ENCODE results near the gene APC2.

GRCh38 chr19:1483131-1483978, 33.4 kb downstream of the APC2 start:
- TF ChIP-seq POLR2AphosphoS5 (IDR thresholded peaks at IDR 0.05; ENCODE audit: low read depth, low read length) (no peak), CTCF (IDR thresholded peaks at IDR 0.05) (no peak), SIN3A (IDR thresholded peaks at IDR 0.05; ENCODE audit: borderline replicate concordance, insufficient read depth, low read depth, low read length) (no peak)
- TF ChIP-seq, protein P1, sequence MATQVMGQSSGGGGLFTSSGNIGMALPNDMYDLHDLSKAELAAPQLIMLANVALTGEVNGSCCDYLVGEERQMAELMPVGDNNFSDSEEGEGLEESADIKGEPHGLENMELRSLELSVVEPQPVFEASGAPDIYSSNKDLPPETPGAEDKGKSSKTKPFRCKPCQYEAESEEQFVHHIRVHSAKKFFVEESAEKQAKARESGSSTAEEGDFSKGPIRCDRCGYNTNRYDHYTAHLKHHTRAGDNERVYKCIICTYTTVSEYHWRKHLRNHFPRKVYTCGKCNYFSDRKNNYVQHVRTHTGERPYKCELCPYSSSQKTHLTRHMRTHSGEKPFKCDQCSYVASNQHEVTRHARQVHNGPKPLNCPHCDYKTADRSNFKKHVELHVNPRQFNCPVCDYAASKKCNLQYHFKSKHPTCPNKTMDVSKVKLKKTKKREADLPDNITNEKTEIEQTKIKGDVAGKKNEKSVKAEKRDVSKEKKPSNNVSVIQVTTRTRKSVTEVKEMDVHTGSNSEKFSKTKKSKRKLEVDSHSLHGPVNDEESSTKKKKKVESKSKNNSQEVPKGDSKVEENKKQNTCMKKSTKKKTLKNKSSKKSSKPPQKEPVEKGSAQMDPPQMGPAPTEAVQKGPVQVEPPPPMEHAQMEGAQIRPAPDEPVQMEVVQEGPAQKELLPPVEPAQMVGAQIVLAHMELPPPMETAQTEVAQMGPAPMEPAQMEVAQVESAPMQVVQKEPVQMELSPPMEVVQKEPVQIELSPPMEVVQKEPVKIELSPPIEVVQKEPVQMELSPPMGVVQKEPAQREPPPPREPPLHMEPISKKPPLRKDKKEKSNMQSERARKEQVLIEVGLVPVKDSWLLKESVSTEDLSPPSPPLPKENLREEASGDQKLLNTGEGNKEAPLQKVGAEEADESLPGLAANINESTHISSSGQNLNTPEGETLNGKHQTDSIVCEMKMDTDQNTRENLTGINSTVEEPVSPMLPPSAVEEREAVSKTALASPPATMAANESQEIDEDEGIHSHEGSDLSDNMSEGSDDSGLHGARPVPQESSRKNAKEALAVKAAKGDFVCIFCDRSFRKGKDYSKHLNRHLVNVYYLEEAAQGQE (IDR thresholded peaks at IDR 0.05; ENCODE audit: insufficient read depth in 1 of 2, low read depth in 2 of 2, low read length in 1 of 2) = no peak

Data from Panc1 (cell line).